Putamen (tissue), 1 donor: Measurements from ENCODE around the gene DCP1A.
"Not testable (repeated sequence)": the region's sequence is repeated elsewhere in the genome, so short reads cannot be mapped to it uniquely, and the experiment has no call there.

ENCODE experiments used
- DNase-seq: peaks from one replicate; pipeline ENCODE4 v3.0.0-alpha.2; 2016; ENCODE audit warnings: low spot score

DCP1A gene

DNA sequence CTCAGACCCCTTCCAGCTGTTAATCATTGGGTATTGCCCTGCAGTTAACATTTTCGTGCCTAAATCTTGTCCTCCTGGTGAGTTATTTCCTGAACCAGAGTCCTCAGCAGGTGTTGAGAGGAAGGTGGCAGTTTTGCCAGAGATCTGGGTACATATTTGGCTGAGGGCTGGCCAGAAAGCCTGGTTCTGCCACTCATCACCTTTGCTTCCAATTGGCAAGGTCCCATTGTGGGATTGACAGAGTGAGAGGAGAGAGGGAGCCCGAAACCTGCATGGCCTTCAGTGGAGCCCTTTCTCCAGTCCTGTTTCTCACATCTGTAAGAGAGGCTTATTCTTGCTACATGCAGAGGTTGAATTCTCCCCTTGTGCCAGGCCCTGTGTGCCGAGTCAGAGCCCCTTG, 82.6 kb downstream of the DCP1A start:
- DNase-seq = no peak

DNA sequence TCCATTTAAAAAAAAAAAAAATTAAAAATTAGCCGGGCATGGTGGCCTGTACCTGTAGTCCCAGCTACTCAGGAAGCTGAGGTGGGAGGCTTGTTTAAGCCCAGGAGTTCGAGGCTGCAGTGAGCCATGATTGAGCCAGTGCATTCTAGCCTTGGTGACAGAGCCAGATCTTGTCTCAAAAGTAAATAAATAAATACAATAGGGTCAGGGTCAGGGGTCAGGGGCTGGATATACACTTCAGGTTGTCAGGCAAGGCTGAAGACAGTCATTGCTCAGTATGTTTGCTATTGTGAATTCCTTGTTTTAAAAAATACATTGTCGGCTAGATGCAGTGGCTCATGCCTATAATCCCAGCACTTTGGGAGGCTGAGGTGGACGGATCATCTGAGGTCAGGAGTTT, 83.4 kb downstream of the DCP1A start:
- no peak for DNase-seq

DNA sequence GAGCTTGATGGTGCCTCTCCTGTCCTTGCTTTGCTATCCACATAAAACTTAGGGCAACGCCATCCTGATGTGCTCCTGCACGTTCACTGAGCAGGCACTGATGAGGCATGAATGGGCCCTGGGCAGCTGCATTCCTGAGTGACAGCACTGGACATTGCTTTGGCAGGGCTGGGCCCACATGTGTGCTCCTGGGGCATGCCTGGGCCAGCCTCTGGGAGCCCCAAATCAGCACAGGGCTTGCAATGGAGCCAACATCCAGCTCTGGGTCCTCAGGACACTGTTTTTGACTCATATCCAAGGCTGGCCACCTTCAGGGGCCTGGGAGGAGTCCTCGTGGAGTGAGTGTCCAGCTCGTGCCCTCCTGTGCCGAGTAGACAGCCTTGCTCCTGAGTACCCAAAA, 85.6 kb downstream of the DCP1A start:
- no peak for DNase-seq

DNA sequence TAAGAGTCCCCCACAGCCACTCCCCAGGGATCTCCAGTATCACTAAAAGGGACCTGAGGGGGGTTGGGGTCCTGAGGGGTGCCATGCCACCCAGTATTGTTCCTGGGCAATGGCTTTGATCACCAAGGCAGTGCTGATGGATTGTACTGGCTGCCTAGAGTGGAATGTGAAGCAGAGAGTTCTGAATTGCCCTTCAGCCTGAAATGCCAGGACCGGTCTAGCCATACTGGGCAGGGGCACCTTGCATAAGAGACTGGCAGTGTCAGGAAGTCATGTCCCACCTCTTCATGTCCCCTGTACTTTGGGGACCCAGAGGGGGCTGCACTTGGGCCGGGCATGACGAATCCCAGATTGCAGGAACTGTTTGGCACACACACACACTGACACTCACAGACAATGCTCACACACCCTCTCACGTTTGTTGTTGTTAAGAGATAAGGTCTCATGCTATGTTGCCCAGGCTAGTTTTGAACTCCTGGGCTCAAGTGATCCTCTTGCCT, 87.0 kb downstream of the DCP1A start:
- no peak for DNase-seq

DNA sequence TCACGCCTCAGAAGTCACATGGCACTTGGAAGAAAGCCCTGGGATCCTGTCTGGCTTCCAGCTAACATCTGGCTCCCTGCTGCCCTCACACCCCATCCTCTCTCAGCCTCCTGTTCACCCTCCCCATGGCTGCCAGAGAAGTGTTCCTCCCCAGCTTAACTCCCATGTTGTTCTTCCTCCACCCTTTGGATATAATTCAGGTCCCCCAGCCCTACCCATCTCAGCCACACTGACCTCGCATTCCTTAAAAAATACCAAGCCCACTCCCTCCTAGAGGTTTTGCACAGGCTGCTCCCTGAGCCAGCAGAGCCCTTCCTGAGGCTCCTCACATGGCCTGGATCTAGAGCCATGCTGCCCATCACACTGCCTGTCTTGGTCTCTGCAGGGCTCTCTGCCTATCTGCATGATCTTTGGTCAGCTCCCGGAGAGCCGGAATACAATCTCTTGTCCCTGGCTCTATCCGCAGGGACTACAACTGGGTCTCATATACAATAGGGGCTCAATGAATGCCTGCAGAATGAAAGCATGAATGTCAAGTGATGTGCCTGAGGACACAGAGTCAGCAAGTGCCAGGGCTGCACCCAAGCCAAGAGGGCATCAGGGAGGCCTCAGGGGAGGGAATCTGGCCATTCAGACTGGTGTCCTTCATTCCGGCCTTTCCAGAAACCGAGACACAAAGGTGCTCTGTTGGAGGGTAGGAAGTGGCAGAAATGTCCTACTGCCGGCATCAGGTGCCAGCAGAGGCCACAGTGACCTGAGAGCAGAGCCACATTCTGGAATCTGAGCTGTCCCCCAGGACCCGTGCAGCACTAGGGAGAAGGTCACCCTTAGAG, 87.7 kb downstream of the DCP1A start:
- peak; percentile 40 for DNase-seq

DNA sequence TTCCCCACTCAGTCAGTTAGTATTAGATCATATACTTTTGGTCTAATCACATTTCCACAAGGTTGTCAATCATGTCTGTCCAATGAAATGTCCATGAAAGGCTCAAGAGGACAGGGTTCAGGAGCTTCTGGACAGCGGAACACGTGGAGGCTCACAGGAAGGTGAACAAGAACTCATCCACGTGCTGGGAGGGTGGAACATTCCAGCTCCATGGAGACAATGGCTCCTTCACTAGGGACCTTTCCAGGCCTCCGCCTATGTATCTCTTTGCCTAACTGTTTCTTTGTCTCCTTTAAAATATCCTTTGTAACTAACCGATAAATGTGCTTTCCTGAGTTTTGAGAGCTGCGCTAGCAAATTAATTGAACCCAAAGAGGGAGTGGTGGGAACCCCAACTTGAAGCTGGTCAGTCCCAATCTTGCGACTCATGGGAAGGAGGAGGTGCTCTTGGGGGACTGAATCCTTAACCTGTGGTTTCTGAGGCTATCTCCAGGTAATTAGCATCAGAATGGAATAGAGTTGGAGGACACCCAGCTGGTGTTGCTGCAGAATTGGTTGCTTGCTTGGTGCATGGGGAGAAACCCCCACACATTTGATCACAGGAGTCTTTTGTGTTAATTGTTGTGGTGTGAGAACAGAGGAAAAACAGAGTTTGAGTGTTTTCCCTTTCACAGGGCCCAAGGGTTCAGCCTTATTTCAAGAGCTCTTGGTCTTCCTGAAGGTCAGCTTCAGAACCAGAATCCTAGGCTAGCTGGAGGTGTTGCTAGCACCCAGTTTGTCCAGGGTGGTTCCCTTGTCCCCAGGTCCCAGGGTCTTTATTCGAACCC, 88.5 kb downstream of the DCP1A start:
- DNase-seq = peak; percentile 62

DNA sequence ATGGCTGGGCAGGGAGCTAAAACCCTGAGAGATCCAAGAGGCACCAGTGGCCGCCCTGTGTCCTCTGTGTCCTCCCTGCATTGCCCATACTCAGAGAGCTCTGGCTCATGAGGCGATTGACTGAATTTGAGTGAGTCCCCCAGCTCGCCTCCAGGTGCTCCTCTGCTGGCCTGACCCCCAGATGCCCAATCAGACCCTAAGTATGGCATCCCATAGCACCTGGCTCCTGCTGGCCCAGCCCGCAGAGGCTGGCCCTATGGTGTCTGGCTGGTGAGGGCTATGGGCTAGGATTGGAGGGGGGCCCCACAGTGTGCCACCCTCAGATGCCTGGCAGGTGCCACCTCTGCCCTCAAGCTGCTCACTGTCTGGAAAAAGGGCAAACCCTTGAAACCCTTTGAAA, 89.9 kb downstream of the DCP1A start:
- no peak for DNase-seq

DNA sequence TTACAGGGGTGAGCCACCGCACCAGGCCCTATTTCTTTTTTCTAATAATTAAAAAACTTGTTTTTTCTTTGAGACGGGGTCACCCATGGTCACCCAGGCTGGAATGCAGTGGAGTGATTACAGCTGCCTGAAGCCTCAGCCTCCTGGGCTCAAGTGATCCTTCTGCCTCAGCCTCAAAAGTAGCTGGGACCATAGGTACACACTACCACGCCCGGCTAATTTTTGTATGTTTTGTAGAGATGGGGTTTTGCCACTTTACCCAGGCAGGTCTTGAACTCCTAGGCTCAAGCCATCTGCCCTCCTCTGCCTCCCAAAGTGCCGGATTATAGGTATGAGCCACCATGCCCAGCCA, 90.7 kb downstream of the DCP1A start:
- no peak for DNase-seq

DNA sequence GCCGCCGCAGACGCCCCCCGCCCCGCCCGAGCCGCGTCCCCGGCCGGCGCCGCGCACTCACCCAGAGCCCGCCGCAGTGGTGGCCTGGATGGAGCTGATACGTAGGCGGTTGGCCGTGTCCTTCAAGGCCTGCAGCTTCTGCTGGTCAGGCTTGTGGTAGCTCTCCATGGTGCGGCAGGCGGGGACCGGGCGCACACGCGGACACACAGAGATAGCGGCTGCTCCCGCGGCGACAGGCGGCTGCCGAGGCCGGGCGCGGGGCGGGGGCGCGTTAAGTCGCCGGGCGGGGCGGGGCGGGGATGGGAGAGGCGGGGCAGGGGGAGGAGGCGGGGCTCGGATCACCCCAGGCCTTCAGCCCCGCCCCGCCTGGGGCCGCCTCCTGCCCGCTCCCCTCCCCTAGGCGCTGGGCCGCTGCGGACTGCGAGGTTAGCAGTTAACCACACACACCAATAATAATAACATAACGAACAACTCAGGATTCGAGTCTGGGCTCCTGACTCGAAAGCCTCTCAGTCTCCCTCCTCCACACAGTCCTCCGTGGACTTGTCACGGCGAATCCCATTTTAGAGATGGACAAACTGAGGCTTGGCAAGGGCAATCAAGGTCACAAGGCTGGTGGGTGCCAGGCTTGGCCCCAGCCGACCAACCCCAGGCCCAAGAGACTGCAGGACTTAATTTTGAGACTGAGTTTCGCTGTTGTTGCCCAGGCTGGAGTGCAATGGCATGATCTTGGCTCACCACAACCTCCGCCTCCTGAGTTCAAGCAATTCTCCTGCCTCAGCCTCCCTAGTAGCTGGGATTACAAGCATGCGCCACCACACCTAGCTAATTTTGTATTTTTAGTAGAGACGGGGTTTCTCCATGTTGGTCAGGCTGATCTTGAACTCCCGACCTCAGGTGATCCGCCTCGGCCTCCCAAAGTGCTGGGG, 91.3 kb downstream of the DCP1A start, which contains the start of gene TKT:
Gene TKT (minus strand): TSS at position 248 of the 929 bp plus-strand sequence. CDS start 80 bp downstream, at position 168.
- DNase-seq = peak; percentile 93

DNA sequence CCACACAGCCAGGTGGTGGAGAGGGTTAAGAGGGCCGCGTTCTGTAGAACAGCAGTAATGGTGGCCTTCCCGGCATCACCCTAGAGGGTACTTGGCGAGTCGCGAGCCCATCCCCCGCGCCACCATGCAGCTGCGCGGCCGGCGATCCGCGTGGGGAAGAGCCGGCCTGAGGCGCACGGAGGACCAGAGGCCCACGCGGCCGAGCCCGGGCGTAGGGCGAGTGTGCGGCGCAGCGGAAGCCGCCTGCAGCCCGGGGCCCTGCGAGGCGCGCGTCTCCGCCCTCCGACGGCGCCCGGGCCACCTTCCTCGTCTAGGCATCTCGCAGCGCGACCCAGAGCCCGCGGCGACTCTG, 91.9 kb downstream of the DCP1A start:
- peak; percentile 33 for DNase-seq

DNA sequence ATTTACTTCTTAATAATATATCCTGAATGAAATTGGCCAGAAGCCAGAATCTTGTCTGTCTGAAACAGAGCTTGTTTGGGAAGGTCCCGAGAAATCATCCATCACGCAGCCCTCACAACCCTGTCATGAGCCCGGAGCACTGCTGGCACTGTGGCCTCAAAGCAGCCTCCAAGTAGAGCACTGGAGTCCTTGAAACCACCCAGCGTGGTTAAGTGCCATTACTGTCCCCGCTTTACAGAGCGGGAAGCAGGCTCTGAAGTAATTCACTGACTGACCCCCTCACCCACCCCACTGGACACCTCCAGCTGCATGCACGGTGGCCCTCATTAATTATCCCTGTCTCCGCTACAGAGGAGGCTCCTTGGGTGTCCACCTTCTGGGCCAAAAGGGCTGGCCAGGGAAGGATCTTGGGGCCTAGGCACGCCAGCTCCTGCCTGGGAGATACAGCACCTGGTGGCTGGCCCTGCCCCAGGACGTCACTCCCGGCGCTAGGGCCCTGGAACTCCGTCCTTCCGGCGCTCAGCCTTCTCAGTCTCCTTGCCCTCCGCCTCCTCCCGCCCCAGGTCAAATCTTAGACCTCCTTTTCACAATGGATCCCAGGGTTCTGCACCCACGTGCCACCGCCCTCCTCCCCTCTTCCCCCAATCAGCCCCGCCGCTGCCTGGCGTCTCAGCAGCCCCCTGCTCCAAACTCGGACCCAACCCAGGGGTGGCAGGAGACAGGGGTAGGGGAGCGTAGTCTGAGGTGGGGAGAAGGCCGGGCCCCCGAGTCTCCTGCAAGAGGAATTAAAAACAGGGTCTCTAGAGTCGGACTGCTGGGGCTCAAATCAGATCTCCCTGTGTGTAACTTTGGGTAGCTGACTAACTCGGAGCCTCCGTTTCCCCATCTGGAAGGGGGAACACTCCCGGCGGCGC, 92.6 kb downstream of the DCP1A start:
- peak; percentile 36 for DNase-seq

DNA sequence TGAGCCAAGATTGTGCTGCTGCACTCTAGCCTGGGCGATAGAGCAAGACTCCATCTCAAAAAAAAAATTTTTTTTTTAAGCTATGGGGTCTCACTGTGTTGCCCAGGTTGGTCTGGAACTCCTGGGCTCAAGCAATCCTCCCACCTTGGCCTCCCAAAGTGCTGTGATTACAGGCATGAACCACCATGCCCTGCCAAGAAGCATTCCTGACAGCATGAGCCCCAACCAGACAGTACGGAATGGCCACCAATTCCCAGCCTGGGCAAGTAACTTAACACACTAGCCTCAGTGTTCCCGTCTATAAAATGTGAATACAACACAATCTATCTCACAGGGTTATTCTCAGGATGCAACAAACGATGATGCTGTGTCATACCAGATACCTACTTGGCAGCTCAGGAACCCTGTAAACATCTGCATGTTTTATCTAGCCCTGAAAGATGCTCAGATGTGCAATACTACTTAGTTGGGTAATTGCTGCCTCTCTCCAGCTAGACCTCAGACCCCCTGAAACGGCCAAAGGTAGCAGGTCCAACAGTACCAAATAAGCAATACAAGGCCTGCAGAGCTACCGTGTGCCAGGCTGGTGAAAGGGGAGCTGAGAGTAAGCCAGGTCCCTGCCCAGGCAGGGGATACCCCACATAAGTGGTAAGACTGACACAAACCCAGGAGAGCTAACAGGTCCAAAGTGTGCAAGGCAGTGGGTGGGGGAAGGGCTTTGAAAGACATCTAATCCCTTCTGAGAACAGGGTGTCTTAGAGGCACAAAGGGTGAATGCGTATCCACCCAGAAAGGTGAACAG, 93.4 kb downstream of the DCP1A start:
- no peak for DNase-seq

DNA sequence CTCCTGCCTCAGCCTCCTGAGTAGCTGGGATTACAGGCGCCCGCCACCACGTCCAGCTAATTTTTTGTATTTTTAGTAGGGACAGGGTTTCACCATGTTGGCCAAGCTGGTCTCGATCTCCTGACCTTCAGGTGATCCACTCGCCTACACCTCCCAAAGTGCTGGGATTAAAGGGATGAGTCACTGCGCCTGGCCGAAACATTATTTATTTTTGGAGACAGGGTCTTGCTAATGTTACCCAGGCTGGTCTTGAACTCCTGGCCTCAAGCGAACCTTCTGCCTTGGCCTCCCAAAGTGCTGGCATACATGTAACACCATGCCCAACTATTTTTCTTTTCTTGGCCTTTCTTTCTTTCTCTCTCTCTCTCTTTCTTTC, 94.4 kb downstream of the DCP1A start:
- not testable (repeated sequence) for DNase-seq

DNA sequence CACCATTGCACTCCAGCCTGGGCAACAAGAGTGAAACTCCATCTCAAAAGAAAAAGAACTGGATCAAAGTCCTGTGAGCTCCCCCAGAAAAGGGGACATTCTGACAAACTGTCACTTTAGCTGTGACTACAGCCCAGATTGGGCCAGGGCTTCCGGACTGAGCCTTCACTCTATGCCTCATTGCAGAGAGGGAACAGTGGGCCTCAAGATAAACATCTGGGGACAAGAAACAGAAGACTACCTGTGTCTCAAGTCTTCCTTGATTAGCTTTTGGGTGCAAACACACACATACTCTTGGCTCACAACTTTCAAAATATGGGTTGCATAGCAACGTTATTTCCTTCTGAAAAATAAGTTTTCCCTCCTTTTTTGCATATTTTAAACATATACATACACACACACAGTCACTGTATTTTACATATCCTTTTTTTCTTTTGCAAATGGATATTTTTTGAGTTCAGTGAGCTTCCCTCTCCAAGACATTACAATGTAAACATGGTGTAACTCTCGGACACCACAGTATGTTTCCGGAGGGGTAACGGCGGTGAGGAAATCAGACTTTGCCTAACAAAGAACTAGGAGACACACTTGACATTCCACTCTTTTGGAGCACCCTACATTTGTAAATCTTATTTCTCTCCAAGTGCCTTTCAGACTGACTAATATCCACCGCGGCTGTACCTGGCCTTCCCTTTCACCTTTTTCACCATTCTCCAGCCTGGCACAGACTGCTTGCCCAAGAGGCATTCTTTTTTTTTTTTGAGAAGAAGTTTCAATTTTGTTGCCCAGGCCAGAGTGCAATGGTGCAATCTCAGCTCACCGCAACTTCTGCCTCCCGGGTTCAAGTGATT, 95.0 kb downstream of the DCP1A start:
- no peak for DNase-seq

DNA sequence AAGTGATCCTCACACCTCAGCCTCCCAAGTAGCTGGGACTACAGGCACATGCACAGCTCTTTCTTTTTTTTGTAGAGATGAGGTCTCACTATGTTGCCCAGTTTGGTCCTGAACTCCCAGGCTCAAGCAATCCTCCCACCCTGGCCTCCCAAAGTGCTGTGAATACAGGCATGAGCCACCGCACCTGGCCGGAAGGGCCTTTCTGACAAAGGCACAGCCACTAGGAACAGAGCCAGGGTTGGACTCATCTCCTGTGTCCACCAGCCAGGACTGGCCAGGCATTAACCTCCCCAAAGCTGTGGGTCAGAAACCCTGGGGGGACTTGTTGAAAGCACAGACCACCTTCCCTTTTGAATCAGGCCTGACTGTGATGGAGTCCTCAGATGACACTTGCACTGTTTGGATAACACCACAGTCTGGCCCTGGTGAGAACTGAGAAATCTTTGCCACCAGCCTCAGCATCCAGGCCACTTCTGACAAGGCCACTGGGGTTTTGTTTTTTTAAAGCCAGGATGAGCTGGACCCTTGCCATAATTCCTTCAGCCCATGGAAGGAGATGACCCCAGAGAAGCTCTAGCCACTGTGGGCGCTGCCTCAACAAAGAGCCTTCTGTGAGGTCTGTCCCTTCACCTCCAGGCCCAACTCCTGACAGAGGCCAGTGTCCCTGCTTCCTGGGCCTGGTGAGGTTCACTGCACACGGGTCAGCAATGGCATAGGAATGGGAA, 96.3 kb downstream of the DCP1A start:
- DNase-seq = no peak

DNA sequence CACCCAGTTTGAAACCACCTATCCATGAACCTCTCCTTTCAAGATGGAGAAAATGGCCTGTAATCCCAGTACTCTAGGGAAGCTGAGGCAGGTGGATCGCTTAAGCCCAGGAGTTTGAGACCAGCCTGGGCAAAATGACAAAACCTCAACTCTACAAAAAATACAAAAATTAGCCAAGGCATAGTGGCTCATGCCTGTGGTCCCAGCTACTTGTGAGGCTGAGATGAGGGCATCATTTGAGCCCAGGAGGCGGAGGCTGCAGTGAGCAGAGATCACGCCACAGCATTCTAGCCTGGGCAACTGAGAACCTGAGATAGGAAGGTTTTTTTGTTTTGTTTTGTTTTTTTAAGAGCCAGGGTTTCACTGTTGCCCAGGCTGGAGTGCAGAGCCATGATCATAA, 96.9 kb downstream of the DCP1A start:
- no peak for DNase-seq

DNA sequence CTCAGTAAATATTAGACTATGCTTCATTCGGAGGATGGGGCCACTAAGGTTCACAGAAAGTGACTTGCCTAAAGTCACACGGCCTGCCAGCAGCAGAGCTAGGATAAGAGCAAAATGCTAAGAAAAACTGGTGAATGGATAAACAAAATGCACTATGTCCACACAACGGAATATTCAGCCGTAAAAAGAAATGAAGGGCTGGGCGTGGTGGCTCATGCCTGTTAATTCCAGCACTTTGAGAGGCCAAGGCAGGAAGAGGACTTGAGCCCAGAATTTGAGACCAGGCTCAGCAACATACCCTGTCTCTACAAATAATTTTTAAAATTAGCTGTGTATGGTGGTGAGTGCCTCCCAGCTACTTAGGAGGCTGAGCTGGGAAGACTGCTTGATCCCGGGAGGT, 99.2 kb downstream of the DCP1A start:
- DNase-seq = no peak

DNA sequence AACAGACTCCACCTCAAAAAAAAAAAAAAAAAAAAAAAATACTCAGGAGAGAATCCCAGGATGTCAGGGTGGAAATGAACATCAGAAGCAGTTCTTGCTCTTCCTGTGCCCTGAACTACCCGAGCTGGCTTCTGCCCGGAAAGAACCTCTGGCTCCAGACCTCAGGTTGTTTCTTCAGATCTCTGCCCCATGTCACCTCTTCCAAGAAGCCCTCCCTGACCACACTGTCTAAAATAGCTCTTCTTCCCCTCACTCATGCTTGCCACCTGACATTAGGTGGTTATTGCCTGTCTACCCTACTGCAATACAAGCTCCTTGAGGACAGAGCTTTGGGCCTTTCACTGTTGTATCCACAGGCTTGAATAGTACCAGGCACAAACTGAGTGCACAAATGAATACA, 99.7 kb downstream of the DCP1A start:
- DNase-seq = no peak

DNA sequence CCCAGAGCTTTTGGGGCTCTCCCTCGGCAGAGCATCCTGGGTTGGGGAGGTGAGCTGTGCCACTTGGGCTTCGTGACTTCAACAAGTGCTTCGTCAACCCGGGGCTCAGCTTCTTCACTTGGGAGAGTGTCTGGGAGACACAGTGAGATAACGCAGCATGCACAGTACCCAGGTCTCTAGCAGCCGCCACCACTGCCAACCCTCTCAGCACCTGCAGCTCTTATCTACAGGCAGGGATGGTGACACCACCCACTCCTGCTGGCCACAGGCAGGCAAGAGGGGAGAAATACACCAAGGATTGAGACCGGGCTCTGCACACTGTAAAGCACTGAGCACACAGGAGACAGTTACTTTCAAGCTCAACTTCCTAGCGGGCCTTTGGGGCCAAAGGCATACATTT, 103.1 kb downstream of the DCP1A start:
- DNase-seq = no peak
